Measurements from ENCODE around the gene CDCP2. TPM values are rescaled to one million over a fixed set of nuclear protein-coding genes. Genes with fewer than 3 reads are reported as not detected.

The CDCP2 gene
- total RNA-seq, 1 experiment from 2014 or later, result not detected

DNA sequence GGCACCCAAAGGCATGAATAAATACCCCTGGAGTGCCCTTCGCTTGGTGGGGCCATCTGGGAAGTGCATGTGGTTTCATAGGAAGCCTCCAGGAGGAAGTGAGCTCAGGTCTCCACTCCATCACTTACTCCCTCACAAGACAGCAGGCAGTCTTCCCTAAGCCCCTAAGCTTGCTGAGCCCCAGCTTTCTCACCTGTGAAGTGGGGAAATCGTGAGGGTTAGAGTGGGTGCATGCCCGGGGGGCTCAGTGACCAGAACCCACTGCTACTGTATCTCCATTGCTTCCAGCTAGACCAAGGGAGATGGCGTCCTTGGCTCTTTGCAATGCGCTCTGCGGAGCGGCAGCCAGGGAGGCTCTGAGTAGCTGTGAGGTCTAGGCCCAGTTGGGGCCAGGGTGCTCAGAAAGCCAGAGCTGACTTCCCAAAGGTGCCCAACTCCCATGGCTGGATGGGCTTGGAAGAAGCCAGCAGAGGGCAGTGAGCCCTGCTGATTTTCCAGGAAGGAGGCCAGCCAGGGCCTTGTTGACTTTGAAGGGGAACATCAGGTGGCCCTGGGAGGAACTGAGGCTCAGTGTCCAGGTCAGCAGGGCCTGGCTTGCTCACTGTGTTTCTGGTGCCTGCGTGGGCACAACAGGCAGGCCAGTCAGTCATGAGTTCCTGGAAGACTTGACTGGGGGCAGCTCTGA, 27.3 kb downstream of the CDCP2 start:
- Mint-ChIP-seq H3K4me3 (no peak overlapping the region), H3K36me3 (no peaks in the 10 kb centered on the region), H3K27ac (no peak overlapping the region), H3K4me1 (peaks cover 29% of the 10 kb centered on the region), H3K27me3 (ENCODE audit: low read depth) (peaks cover 20% of the 10 kb centered on the region), H3K9me3 (peaks cover 4% of the 10 kb centered on the region; the same call in 1 of the 2 replicates)
- ATAC-seq, result peak; percentile 23
- peak; percentile 34 for DNase-seq (ENCODE audit: low spot score)
- ChIA-PET POLR2A (no interaction called here), CTCF (interaction anchor here (0.6 to 2.2 kb wide), 15 partner anchors 9 to 374 kb away, joined by 3 to 14 read pairs (median 4); no protein-coding TSS in a partner anchor)
- TF ChIP-seq, protein P1, sequence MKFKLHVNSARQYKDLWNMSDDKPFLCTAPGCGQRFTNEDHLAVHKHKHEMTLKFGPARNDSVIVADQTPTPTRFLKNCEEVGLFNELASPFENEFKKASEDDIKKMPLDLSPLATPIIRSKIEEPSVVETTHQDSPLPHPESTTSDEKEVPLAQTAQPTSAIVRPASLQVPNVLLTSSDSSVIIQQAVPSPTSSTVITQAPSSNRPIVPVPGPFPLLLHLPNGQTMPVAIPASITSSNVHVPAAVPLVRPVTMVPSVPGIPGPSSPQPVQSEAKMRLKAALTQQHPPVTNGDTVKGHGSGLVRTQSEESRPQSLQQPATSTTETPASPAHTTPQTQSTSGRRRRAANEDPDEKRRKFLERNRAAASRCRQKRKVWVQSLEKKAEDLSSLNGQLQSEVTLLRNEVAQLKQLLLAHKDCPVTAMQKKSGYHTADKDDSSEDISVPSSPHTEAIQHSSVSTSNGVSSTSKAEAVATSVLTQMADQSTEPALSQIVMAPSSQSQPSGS (CRISPR knock-in tag; IDR thresholded peaks at IDR 0.05; ENCODE audit: borderline replicate concordance, low read depth), result no peak
- TF ChIP-seq ZBTB21 (CRISPR knock-in tag; IDR thresholded peaks at IDR 0.05; ENCODE audit: borderline replicate concordance) (no peak), MYBL2 (CRISPR knock-in tag; IDR thresholded peaks at IDR 0.05) (no peak), ZNF121 (CRISPR knock-in tag; IDR thresholded peaks at IDR 0.05) (no peak), ZNF263 (CRISPR knock-in tag; IDR thresholded peaks at IDR 0.05; ENCODE audit: low read depth) (no peak), ZNF232 (CRISPR knock-in tag; IDR thresholded peaks at IDR 0.05) (no peak), FOXJ3 (CRISPR knock-in tag; IDR thresholded peaks at IDR 0.05; ENCODE audit: borderline replicate concordance) (no peak), ZNF423 (CRISPR knock-in tag; IDR thresholded peaks at IDR 0.05) (no peak), TP53 (CRISPR knock-in tag; IDR thresholded peaks at IDR 0.05) (no peak), NFE2L1 (CRISPR knock-in tag; IDR thresholded peaks at IDR 0.05) (no peak), TEAD1 (CRISPR knock-in tag; IDR thresholded peaks at IDR 0.05) (no peak), FOXP1 (CRISPR knock-in tag; IDR thresholded peaks at IDR 0.05; ENCODE audit: borderline replicate concordance) (no peak), ETV6 (CRISPR knock-in tag; IDR thresholded peaks at IDR 0.05) (no peak), OVOL2 (CRISPR knock-in tag; IDR thresholded peaks at IDR 0.05; ENCODE audit: borderline replicate concordance) (no peak), NR3C1 (CRISPR knock-in tag; conservative IDR thresholded peaks at IDR 0.05; ENCODE audit: low read depth) (no peak)
- TF ChIP-seq, protein P2, sequence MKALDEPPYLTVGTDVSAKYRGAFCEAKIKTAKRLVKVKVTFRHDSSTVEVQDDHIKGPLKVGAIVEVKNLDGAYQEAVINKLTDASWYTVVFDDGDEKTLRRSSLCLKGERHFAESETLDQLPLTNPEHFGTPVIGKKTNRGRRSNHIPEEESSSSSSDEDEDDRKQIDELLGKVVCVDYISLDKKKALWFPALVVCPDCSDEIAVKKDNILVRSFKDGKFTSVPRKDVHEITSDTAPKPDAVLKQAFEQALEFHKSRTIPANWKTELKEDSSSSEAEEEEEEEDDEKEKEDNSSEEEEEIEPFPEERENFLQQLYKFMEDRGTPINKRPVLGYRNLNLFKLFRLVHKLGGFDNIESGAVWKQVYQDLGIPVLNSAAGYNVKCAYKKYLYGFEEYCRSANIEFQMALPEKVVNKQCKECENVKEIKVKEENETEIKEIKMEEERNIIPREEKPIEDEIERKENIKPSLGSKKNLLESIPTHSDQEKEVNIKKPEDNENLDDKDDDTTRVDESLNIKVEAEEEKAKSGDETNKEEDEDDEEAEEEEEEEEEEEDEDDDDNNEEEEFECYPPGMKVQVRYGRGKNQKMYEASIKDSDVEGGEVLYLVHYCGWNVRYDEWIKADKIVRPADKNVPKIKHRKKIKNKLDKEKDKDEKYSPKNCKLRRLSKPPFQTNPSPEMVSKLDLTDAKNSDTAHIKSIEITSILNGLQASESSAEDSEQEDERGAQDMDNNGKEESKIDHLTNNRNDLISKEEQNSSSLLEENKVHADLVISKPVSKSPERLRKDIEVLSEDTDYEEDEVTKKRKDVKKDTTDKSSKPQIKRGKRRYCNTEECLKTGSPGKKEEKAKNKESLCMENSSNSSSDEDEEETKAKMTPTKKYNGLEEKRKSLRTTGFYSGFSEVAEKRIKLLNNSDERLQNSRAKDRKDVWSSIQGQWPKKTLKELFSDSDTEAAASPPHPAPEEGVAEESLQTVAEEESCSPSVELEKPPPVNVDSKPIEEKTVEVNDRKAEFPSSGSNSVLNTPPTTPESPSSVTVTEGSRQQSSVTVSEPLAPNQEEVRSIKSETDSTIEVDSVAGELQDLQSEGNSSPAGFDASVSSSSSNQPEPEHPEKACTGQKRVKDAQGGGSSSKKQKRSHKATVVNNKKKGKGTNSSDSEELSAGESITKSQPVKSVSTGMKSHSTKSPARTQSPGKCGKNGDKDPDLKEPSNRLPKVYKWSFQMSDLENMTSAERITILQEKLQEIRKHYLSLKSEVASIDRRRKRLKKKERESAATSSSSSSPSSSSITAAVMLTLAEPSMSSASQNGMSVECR (CRISPR knock-in tag; IDR thresholded peaks at IDR 0.05; ENCODE audit: borderline replicate concordance), result no peak
- TF ChIP-seq, protein P3, sequence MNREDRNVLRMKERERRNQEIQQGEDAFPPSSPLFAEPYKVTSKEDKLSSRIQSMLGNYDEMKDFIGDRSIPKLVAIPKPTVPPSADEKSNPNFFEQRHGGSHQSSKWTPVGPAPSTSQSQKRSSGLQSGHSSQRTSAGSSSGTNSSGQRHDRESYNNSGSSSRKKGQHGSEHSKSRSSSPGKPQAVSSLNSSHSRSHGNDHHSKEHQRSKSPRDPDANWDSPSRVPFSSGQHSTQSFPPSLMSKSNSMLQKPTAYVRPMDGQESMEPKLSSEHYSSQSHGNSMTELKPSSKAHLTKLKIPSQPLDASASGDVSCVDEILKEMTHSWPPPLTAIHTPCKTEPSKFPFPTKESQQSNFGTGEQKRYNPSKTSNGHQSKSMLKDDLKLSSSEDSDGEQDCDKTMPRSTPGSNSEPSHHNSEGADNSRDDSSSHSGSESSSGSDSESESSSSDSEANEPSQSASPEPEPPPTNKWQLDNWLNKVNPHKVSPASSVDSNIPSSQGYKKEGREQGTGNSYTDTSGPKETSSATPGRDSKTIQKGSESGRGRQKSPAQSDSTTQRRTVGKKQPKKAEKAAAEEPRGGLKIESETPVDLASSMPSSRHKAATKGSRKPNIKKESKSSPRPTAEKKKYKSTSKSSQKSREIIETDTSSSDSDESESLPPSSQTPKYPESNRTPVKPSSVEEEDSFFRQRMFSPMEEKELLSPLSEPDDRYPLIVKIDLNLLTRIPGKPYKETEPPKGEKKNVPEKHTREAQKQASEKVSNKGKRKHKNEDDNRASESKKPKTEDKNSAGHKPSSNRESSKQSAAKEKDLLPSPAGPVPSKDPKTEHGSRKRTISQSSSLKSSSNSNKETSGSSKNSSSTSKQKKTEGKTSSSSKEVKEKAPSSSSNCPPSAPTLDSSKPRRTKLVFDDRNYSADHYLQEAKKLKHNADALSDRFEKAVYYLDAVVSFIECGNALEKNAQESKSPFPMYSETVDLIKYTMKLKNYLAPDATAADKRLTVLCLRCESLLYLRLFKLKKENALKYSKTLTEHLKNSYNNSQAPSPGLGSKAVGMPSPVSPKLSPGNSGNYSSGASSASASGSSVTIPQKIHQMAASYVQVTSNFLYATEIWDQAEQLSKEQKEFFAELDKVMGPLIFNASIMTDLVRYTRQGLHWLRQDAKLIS (CRISPR knock-in tag; IDR thresholded peaks at IDR 0.05; ENCODE audit: borderline replicate concordance), result no peak
- TF ChIP-seq, protein P4, sequence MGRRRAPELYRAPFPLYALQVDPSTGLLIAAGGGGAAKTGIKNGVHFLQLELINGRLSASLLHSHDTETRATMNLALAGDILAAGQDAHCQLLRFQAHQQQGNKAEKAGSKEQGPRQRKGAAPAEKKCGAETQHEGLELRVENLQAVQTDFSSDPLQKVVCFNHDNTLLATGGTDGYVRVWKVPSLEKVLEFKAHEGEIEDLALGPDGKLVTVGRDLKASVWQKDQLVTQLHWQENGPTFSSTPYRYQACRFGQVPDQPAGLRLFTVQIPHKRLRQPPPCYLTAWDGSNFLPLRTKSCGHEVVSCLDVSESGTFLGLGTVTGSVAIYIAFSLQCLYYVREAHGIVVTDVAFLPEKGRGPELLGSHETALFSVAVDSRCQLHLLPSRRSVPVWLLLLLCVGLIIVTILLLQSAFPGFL (CRISPR knock-in tag; IDR thresholded peaks at IDR 0.05; ENCODE audit: borderline replicate concordance), result no peak
- TF ChIP-seq, protein P5, sequence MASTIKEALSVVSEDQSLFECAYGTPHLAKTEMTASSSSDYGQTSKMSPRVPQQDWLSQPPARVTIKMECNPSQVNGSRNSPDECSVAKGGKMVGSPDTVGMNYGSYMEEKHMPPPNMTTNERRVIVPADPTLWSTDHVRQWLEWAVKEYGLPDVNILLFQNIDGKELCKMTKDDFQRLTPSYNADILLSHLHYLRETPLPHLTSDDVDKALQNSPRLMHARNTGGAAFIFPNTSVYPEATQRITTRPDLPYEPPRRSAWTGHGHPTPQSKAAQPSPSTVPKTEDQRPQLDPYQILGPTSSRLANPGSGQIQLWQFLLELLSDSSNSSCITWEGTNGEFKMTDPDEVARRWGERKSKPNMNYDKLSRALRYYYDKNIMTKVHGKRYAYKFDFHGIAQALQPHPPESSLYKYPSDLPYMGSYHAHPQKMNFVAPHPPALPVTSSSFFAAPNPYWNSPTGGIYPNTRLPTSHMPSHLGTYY (CRISPR knock-in tag; IDR thresholded peaks at IDR 0.05), result no peak

Measured in WTC11 (cell line).